Spleen (tissue), 11 donors: ENCODE results near the gene CDC42EP1. TPM values are rescaled to one million over a fixed set of nuclear protein-coding genes. Genes with fewer than 3 reads are reported as not detected.
A peak's percentile ranks its signal among the peaks of the same experiment; 100 is the strongest.

Experiments
- DNase-seq: peaks from one replicate; pipeline ENCODE4 v3.0.0-alpha.2; 2020
- H3K27ac ChIP-seq, 8 donors: fragments of 200-600 bp; sonication (generic) in 7 of 8; 1 replicate in 4 of 8; 2 replicates in 4 of 8; pipeline versions ENCODE4 v1.5.0 to v1.8.0; 2016 to 2021; ENCODE audit warnings: inconsistent platforms in 4 of 8, mild to moderate bottlenecking in 4 of 8, moderate library complexity in 1 of 8
- H3K27me3 ChIP-seq, 7 donors: fragments of 200-600 bp; sonication (generic) in 6 of 7; replicated peaks in 1 of 7; 1 replicate in 4 of 7; 2 replicates in 3 of 7; pipeline versions ENCODE4 v1.5.0 to v1.8.0; 2016 to 2021; ENCODE audit warnings: inconsistent platforms in 3 of 7, mild to moderate bottlenecking in 1 of 7
- H3K36me3 ChIP-seq, 6 donors: fragments of 200-600 bp; sonication (generic) in 5 of 6; 1 replicate in 4 of 6; 2 replicates in 2 of 6; pipeline versions ENCODE4 v1.5.0 to v1.8.0; 2016 to 2021; ENCODE audit warnings: inconsistent platforms in 2 of 6
- H3K4me1 ChIP-seq, 6 donors: fragments of 200-600 bp; sonication (generic) in 5 of 6; 1 replicate in 3 of 6; 2 replicates in 3 of 6; pipeline versions ENCODE4 v1.5.0 to v1.8.0; 2016 to 2021; ENCODE audit warnings: inconsistent platforms in 3 of 6
- H3K4me3 ChIP-seq, 8 donors: fragments of 200-600 bp; sonication (generic) in 7 of 8; 1 replicate in 4 of 8; 2 replicates in 4 of 8; pipeline versions ENCODE4 v1.5.0 to v1.8.0; 2016 to 2021; ENCODE audit warnings: inconsistent platforms in 4 of 8, mild to moderate bottlenecking in 4 of 8, moderate library complexity in 2 of 8
- H3K9me3 ChIP-seq, 8 donors: fragments of 200-600 bp; sonication (generic) in 7 of 8; 1 replicate in 4 of 8; 2 replicates in 4 of 8; pipeline versions ENCODE4 v1.5.0 to v1.8.0; 2016 to 2021; ENCODE audit warnings: inconsistent platforms in 4 of 8
- CTCF ChIP-seq, 11 experiments: fragments of 200-600 bp in 7 of 11; fragments of 450-650 bp in 4 of 11; sonication (generic) in 4 of 11; IDR thresholded peaks in 8 of 11; conservative IDR thresholded peaks in 3 of 11; 1 replicate in 7 of 11; 2 replicates in 4 of 11; pipeline versions ENCODE4 v1.4.0 to v1.8.0; 2016 to 2021; ENCODE audit warnings: antibody characterized with exemption in 11 of 11, inconsistent platforms in 4 of 11, mild to moderate bottlenecking in 1 of 11
- POLR2A ChIP-seq, 3 donors: fragments of 450-650 bp; IDR thresholded peaks; one replicate each; pipeline ENCODE4 v1.5.1; 2017; ENCODE audit warnings: antibody characterized with exemption in 3 of 3, mild to moderate bottlenecking in 1 of 3
- POLR2AphosphoS5 ChIP-seq, 3 donors: sonication (generic); formaldehyde crosslinking; IDR thresholded peaks; one replicate each; pipeline ENCODE4 v1.5.1; 2017; ENCODE audit warnings: antibody characterized with exemption in 3 of 3
- WGBS, 5 donors: extraction: QIAGEN DNeasy Blood & Tissue Kit in 3 of 5; methylation state at CpG; one replicate each; pipeline versions ENCODE4 v1.1.5 to v1.1.7; 2013 to 2018; 5-methylcytosine and 5-hydroxymethylcytosine counted together
- intact Hi-C: fragments of 100-400 bp; cut with DNase I; formaldehyde crosslinking; loops from one replicate; pipeline ENCODE4 v1.15.0; 2023; ENCODE audit warnings: low total_unique reads
- polyA plus RNA-seq, 3 donors: library from polyadenylated mRNA; stranded (reverse); fragments of 200-250 nt; gene quantifications; one replicate each; pipeline ENCODE4 v1.2.1, GENCODE V29; 2013
- total RNA-seq, 7 donors: library from RNA; depleted of rRNA in 3 of 7; stranded (reverse); fragments of >200 nt in 3 of 7; fragmentation: NEBNext Ultra II Directional in 4 of 7; extraction: Animal tissue kit (Norgen Biotek cat#: 25700) in 4 of 7; gene quantifications; one replicate each; pipeline versions ENCODE4 v1.1.0 to v1.2.1, GENCODE V29; 2016 to 2021
- donor health status: healthy with polysubstance abuse.
- donor health status: DM: no; HTN: no; CAD: no; lungs with moderate emphysema.
- donor health status: DM: no; HTN: no; CAD: no.
- donor health status: Bipolar disorder and iron deficiency.
- donor health status: healthy.
- donor health status: DM: no; HTN: no; CAD: no.
- donor health status: DM: yes; HTN: yes; CAD: no.

Gene CDC42EP1
- total and polyA plus RNA-seq, 10 donors, result 4.6 to 35.7 (median 20.1) TPM

GRCh38 chr22:37519268-37520195 is 40.7 kb upstream of the CDC42EP1 start, which contains the start of gene CARD10:
TSS of gene CARD10 (minus strand) at chr22:37519415. CDS start at chr22:37519200, 215 bp downstream.
- Histone ChIP-seq H3K27ac (peak within 1 kb of the TSS in 5 of 8 donors; percentile 44 to 70 (median 59)), H3K9me3 (peaks cover 0 to 7% (median 0%) of the 10 kb centered on the region in 8 donors), H3K27me3 (peaks cover 0 to 65% (median 19%) of the 10 kb centered on the region in 7 donors), H3K4me1 (peaks cover 0 to 42% (median 25%) of the 10 kb centered on the region in 6 donors), H3K4me3 (peak within 1 kb of the TSS; percentile 38 to 81 (median 54)), H3K36me3 (peaks cover 0 to 6% (median 0%) of the 10 kb centered on the region in 6 donors)
- no peak for TF ChIP-seq POLR2A (IDR thresholded peaks at IDR 0.05)
- TF ChIP-seq POLR2AphosphoS5 (IDR thresholded peaks at IDR 0.05), result peak in 1 of 3 donors; percentile 38
- TF ChIP-seq CTCF (IDR thresholded peaks at IDR 0.05 in 8 of 11, conservative IDR thresholded peaks at IDR 0.05 in 3 of 11), result no peak
- intact Hi-C loops, result no loop called here
- no peak for DNase-seq
- 6 to 14% (median 11%) methylated on average over 29 to 99 of the region's 99 CpGs for WGBS, 5 donors

- Histone ChIP-seq H3K27ac (no peak overlapping the region), H3K9me3 (peaks cover 0 to 7% (median 0%) of the 10 kb centered on the region in 8 donors), H3K4me1 (peaks cover 0 to 45% (median 25%) of the 10 kb centered on the region in 6 donors), H3K36me3 (peaks cover 0 to 3% (median 0%) of the 10 kb centered on the region in 6 donors), H3K27me3 (peaks cover 0 to 74% (median 19%) of the 10 kb centered on the region in 7 donors), H3K4me3 (no peak overlapping the region)
- TF ChIP-seq POLR2A (IDR thresholded peaks at IDR 0.05) (no peak), POLR2AphosphoS5 (IDR thresholded peaks at IDR 0.05) (peak in 1 of 3 donors; percentile 31), CTCF (IDR thresholded peaks at IDR 0.05 in 8 of 11, conservative IDR thresholded peaks at IDR 0.05 in 3 of 11) (no peak)
- no peak for DNase-seq
- intact Hi-C loops, result no loop called here
- WGBS, 5 donors, result 53 to 80% (median 68%) methylated on average over 10 of the region's 10 CpGs
These were observed 39.5 kb upstream of the CDC42EP1 start for GRCh38 chr22:37520776-37521191.

GRCh38 chr22:37521236-37521739 is 39.0 kb upstream of the CDC42EP1 start:
- Histone ChIP-seq H3K9me3 (peaks cover 0 to 5% (median 0%) of the 10 kb centered on the region in 8 donors), H3K27me3 (peaks cover 0 to 74% (median 19%) of the 10 kb centered on the region in 7 donors), H3K4me3 (no peak overlapping the region), H3K36me3 (no peaks in the 10 kb centered on the region), H3K4me1 (peaks cover 0 to 45% (median 25%) of the 10 kb centered on the region in 6 donors), H3K27ac (no peak overlapping the region)
- intact Hi-C loops, result no loop called here
- no peak for DNase-seq
- 60 to 67% (median 66%) methylated on average over 14 of the region's 14 CpGs for WGBS, 5 donors
- TF ChIP-seq POLR2AphosphoS5 (IDR thresholded peaks at IDR 0.05) (no peak), POLR2A (IDR thresholded peaks at IDR 0.05) (no peak), CTCF (IDR thresholded peaks at IDR 0.05 in 8 of 11, conservative IDR thresholded peaks at IDR 0.05 in 3 of 11) (no peak)
